RWPE2 (cell line): ENCODE results near the gene SLC22A17.
A peak's percentile ranks its signal among the peaks of the same experiment; 100 is the strongest.
"Not testable (repeated sequence)": the region's sequence is repeated elsewhere in the genome, so short reads cannot be mapped to it uniquely, and the experiment has no call there.

Source experiments
- ATAC-seq: fragments of 200-7000 bp; cut with Tn5 transposase; 3 replicates; pipeline ENCODE4 v1.9.1; 2021; ENCODE audit warnings: low read depth
- DNase-seq: peaks from one replicate; pipeline ENCODE4 v3.0.0-alpha.2; 2020; ENCODE audit warnings: low spot score
- H3K27ac ChIP-seq: fragments of 450-650 bp; 2 replicates; pipeline ENCODE4 v1.5.1; 2017; ENCODE audit warnings: mild to moderate bottlenecking; ENCODE audit not compliant: poor library complexity, severe bottlenecking
- H3K27me3 ChIP-seq: fragments of 250-450 bp; sonication (Bioruptor Pico); 2 replicates; pipeline ENCODE4 v1.5.1; 2021; ENCODE audit warnings: mild to moderate bottlenecking, moderate library complexity; ENCODE audit not compliant: insufficient read depth, poor library complexity, severe bottlenecking
- H3K36me3 ChIP-seq: fragments of 250-450 bp; sonication (Bioruptor Pico); 2 replicates; pipeline ENCODE4 v1.5.1; 2020; ENCODE audit warnings: low read depth, mild to moderate bottlenecking, moderate library complexity
- H3K4me1 ChIP-seq: fragments of 250-450 bp; sonication (Bioruptor Pico); 2 replicates; pipeline ENCODE4 v1.5.1; 2021; ENCODE audit warnings: mild to moderate bottlenecking, moderate library complexity; ENCODE audit not compliant: insufficient read depth, poor library complexity, severe bottlenecking
- H3K4me3 ChIP-seq: fragments of 250-450 bp; sonication (Bioruptor Pico); 2 replicates; pipeline ENCODE4 v1.5.1; 2021; ENCODE audit warnings: mild to moderate bottlenecking, moderate library complexity; ENCODE audit not compliant: severe bottlenecking
- H3K9me3 ChIP-seq: fragments of 250-450 bp; sonication (Bioruptor Pico); 2 replicates; pipeline ENCODE4 v1.5.1; 2021; ENCODE audit warnings: mild to moderate bottlenecking, moderate library complexity; ENCODE audit not compliant: severe bottlenecking
- TF ChIP-seq, protein P1 (sequence below): fragments of 450-650 bp; IDR thresholded peaks from one replicate; pipeline ENCODE4 v1.5.1; 2017; ENCODE audit warnings: mild to moderate bottlenecking, moderate library complexity; ENCODE audit not compliant: poor library complexity, severe bottlenecking

SLC22A17 gene

DNA sequence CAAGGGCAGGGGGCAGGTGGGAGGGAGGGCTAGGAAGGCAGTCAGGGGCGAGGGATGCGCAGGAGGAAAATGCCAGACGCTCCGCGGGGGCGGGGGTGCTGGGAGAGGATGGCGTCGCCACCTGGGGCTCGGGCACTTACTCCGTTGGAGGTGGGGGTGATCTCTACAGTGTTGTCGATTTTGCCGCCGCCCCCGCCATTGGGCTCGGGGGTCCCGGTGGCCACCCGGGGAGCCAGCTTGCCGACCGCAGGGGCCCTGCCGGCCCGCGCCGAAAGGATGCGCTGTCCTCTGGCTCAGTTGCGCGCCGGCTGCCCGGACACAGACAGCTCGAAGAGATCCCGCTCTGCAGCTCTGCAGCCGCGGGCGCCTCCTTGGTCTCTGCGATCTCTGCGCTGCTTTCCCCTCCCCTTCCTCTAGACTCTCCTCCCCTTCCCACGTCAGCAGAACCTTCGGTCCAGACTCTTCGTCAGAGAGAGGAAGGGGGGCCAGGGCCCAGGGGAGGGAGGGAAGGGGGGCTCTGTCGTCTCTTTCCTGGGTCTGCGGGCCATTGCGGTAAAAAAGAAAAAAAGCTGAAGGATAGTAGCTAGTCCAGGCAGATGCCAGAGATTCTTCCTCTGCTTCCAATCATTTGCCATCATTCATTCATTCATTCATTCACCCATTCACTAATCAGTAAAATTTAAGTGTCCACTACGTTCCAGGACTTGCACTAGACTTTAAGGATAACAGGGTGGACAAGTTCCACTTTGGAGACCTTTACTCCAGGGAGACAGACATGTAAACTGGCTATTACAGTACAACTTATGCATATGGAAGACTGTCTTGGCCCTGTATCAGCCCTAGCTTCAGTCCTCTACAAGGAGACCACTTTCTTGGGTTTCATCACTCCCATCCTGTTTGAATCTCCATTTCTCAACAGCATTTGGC is at the start of gene SLC22A17:
TSS of gene SLC22A17 (minus strand) at position 382 of the 927 bp plus-strand sequence.
- H3K36me3 ChIP-seq: no peaks in the 10 kb centered on the region
- no peaks in the 10 kb centered on the region for H3K4me1 ChIP-seq
- H3K4me3 ChIP-seq: peak within 1 kb of the TSS; percentile 50
- no peaks in the 10 kb centered on the region for H3K27me3 ChIP-seq
- no peaks in the 10 kb centered on the region for H3K9me3 ChIP-seq
- TF ChIP-seq, protein P1, sequence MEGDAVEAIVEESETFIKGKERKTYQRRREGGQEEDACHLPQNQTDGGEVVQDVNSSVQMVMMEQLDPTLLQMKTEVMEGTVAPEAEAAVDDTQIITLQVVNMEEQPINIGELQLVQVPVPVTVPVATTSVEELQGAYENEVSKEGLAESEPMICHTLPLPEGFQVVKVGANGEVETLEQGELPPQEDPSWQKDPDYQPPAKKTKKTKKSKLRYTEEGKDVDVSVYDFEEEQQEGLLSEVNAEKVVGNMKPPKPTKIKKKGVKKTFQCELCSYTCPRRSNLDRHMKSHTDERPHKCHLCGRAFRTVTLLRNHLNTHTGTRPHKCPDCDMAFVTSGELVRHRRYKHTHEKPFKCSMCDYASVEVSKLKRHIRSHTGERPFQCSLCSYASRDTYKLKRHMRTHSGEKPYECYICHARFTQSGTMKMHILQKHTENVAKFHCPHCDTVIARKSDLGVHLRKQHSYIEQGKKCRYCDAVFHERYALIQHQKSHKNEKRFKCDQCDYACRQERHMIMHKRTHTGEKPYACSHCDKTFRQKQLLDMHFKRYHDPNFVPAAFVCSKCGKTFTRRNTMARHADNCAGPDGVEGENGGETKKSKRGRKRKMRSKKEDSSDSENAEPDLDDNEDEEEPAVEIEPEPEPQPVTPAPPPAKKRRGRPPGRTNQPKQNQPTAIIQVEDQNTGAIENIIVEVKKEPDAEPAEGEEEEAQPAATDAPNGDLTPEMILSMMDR: peak; percentile 36
- peak; percentile 90 for ATAC-seq
- peak; percentile 82 for DNase-seq
- no peak within 1 kb of the TSS for H3K27ac ChIP-seq

DNA sequence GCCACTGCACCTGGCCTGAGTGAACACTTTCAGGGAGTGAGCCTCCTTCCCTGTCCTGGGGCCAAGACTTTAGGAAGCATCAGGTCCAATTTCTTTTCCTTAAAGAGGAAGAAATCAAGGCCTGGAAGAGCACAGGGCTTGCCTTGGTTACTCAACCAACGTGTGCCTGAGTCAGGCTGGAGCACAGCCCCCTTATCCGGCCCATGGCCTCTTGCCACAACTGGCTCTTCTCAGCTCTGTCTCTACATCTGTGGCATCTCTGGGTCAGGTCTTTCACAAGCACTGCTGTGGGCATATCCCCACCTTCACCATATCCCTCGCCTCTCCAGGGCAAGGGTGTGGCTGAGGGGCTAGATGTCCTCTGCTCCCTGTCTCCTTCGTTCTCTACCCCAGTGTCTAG is 48.6 kb upstream of the SLC22A17 start:
- TF ChIP-seq, protein P1: no peak
- H3K27me3 ChIP-seq: no peaks in the 10 kb centered on the region

DNA sequence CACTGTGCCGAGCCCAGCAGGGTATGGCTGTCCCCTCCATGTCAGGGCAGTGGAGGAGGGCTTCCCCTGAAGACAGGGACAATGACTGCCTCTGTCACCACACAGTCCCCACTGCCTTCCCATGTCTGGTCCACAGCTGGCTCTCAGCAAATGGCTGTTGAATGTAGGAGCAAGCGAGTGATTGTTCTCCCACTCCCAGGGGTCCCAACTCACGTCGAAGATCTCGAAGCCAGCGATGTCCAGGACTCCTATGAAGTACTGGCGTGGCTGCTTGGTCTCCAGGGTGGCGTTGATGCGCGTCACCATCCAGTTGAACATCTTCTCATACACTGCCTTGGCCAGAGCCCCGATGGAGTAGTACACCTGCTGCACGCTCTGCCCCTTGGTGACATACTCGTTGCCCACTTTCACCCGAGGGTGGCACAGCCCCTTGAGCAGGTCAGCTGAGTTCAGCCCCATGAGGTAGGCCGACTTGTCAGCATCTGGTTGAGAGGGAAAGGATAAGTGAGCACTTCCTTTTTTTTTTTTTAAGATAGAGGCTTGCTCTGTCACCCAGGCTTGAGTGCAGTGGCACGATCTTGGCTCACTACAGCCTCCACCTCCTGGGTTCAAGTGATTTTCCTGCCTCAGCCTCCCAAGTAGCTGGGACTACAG is 47.9 kb upstream of the SLC22A17 start:
- not testable (repeated sequence) for H3K4me1 ChIP-seq, H3K9me3 ChIP-seq, H3K4me3 ChIP-seq, DNase-seq, H3K27ac ChIP-seq, H3K36me3 ChIP-seq, ATAC-seq, H3K27me3 ChIP-seq

More for the DNA sequence above, 48.6 kb upstream of the SLC22A17 start:
- Histone ChIP-seq H3K27ac (no peak overlapping the region), H3K4me3 (no peak overlapping the region), H3K4me1 (no peaks in the 10 kb centered on the region), H3K9me3 (no peaks in the 10 kb centered on the region), H3K36me3 (no peaks in the 10 kb centered on the region)
- DNase-seq (no peak), ATAC-seq (no peak)

DNA sequence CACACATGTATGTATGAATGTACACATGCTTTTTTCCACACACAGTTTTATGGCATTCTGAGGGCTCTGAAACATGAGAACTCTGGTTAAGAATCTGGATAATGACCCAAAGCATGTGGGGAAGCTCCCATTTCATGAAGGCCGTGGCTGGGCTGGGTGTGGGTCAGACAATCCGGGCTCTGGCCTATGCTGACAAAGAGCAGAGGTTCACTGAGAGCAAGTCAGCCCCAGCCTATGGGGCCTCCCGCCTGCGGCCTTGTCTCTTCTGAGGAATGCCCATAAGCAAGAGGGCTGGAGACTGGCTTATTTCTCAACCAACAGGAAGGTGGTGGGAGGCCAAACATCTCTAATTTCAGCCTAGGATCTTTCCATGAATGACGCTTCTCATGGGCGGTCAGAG is 46.9 kb upstream of the SLC22A17 start:
- no peak for ATAC-seq
- no peak overlapping the region for H3K4me3 ChIP-seq
- TF ChIP-seq, protein P1: no peak
- no peaks in the 10 kb centered on the region for H3K27me3 ChIP-seq
- no peak overlapping the region for H3K27ac ChIP-seq
- no peaks in the 10 kb centered on the region for H3K9me3 ChIP-seq
- no peak for DNase-seq
- no peaks in the 10 kb centered on the region for H3K4me1 ChIP-seq
- H3K36me3 ChIP-seq: no peaks in the 10 kb centered on the region

DNA sequence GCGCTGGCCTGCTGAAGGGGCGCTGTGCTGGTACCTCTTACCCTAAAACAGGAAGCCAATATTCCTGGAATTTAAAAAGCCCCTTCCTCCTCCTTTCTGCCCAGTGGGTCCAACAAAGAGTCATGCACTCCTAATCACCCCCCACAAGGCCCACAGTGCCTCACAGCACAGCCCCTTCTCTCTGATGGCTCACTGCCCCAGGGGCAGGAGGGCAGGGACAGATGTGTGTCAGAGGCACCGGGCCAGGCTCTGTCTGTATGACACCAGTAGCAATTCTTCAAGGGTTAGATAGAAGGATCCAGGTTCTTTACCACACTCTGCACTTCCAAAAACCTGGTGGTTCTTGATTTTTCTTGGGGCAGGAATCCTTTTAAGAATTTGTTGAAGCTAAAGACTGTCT is 46.4 kb upstream of the SLC22A17 start:
- Histone ChIP-seq H3K9me3 (no peaks in the 10 kb centered on the region), H3K27me3 (peaks cover 3% of the 10 kb centered on the region), H3K36me3 (no peaks in the 10 kb centered on the region), H3K27ac (no peak overlapping the region), H3K4me1 (no peaks in the 10 kb centered on the region), H3K4me3 (no peak overlapping the region)
- ATAC-seq: no peak
- no peak for DNase-seq
- TF ChIP-seq, protein P1: no peak
